H1 (cell line): ENCODE data around the gene REELD1. TPM values are rescaled to one million over a fixed set of nuclear protein-coding genes. Genes with fewer than 3 reads are reported as not detected.

ENCODE experiments used
- BACH1 ChIP-seq: IDR thresholded peaks from 2 replicates; pipeline ENCODE4 v1.6.1; 2012; ENCODE audit warnings: low read length, improper control_type of control experiment
- POU5F1 ChIP-seq: IDR thresholded peaks from 2 replicates; pipeline ENCODE4 v1.6.1; 2011; ENCODE audit warnings: low read depth, mild to moderate bottlenecking, low read length, moderate library complexity
- RXRA ChIP-seq: IDR thresholded peaks from 2 replicates; pipeline ENCODE4 v1.6.1; 2011; ENCODE audit warnings: low read depth, mild to moderate bottlenecking, low read length, moderate library complexity; ENCODE audit not compliant: insufficient read depth
- polyA plus RNA-seq, 7 experiments: library from polyadenylated mRNA; depleted of rRNA in 3 of 7; stranded (reverse) in 5 of 7; unstranded in 2 of 7; fragments of >200 nt in 5 of 7; fragments of 200-250 nt in 2 of 7; gene quantifications; 1 replicate in 5 of 7; 2 replicates in 1 of 7; 4 replicates in 1 of 7; pipeline versions ENCODE4 v1.2.1 to v1.2.3, GENCODE V29; 2011 to 2013; ENCODE audit warnings: missing spikeins in 2 of 7, mixed read lengths in 2 of 7
- total RNA-seq: library from RNA; stranded (reverse); fragmentation: NEBNext Ultra II Directional; extraction: Animal tissue kit (Norgen Biotek cat#: 25700); gene quantifications from 2 replicates; pipeline ENCODE4 v1.2.1, GENCODE V29; 2021

The REELD1 gene
- total and polyA plus RNA-seq, 2 of the 8 experiments (the other 6 are each of a cell fraction or from before 2014, with no cell fraction given) = 0.03 TPM; not detected in 1

DNA sequence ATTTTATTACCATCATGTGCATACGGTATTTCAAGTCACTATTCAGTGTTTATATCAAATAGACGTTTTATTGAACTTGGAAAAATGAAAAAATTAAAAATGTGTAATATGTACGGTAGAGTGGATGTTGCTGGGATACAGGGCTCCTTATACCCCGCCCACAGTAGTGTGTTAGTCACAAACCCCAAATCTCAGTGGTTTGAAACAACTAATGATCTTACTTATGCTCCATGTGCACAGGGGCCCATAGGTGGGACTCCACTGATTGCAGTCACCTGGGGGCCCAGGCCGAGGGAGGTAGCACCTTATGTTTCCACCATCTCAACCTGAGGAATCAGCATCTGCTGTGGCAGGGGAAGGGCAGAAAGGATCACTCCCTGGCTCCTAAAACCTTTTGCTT is 20.7 kb upstream of the REELD1 start (continued):
- no peak for TF ChIP-seq RXRA
- TF ChIP-seq BACH1 = no peak
- no peak for TF ChIP-seq POU5F1
